Activated CD8-positive, alpha-beta memory T cell treated with anti-CD3 and anti-CD28 coated beads for 36 hours (primary cell): ENCODE results near the gene PAPLN. TPM values are rescaled to one million over a fixed set of nuclear protein-coding genes. Genes with fewer than 3 reads are reported as not detected.

Source experiments
- CTCF ChIA-PET: fragments of 350-600 bp; sonication (Branson Sonifier 250); formaldehyde crosslinking; loops from one replicate; lab custom pipeline; 2021; ENCODE audit warnings: antibody characterized with exemption; lab: Charles Lee
- POLR2A ChIA-PET: fragments of 350-600 bp; sonication (Branson Sonifier 250); formaldehyde crosslinking; loops from one replicate; lab custom pipeline; 2021; ENCODE audit warnings: antibody characterized with exemption; lab: Charles Lee
- total RNA-seq, 2 experiments: library from RNA; stranded (reverse); gene quantifications; one replicate each; pipeline ENCODE4 v1.2.3, GENCODE V29; 2021

Gene PAPLN
- total RNA-seq, 2 experiments from 2014 or later = 0.27 to 0.32 TPM

GRCh38 chr14:73254247-73255004 is 17.1 kb downstream of the PAPLN start:
- POLR2A ChIA-PET = no interaction called here
- CTCF ChIA-PET = no interaction called here

- POLR2A ChIA-PET = no interaction called here
- CTCF ChIA-PET = no interaction called here
Observed at GRCh38 chr14:73255005-73255400, 17.7 kb downstream of the PAPLN start.

GRCh38 chr14:73255693-73256225 is 18.5 kb downstream of the PAPLN start:
- ChIA-PET POLR2A (no interaction called here), CTCF (no interaction called here)

GRCh38 chr14:73258076-73258475 is 20.8 kb downstream of the PAPLN start:
- CTCF ChIA-PET = interaction anchor here (0.7 kb wide), 1 partner anchor 1387 kb away, joined by 4 read pairs; no protein-coding TSS in a partner anchor
- POLR2A ChIA-PET = no interaction called here

GRCh38 chr14:73258845-73259611 is 21.7 kb downstream of the PAPLN start:
- CTCF ChIA-PET = no interaction called here
- POLR2A ChIA-PET = no interaction called here

DNA sequence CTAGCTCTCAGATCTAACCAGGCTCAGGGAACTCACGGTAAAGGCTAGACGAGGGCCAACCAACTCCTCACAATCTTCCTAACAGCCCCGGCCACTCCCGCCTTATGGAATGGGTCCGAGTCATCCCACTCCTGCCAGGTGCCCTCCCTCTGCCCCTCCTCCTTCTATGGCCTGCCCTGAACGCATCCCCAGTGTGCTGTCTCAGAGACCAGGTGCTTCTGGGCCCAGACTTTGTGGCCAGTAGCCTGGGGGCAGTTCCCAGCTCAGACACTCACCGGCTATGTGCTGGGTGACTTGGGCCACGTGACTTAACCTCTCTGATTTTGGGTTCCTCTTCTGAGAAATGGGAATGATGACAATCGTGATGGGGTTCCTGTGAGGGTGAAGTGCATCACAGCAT is 22.5 kb downstream of the PAPLN start:
- POLR2A ChIA-PET = no interaction called here
- CTCF ChIA-PET = no interaction called here

DNA sequence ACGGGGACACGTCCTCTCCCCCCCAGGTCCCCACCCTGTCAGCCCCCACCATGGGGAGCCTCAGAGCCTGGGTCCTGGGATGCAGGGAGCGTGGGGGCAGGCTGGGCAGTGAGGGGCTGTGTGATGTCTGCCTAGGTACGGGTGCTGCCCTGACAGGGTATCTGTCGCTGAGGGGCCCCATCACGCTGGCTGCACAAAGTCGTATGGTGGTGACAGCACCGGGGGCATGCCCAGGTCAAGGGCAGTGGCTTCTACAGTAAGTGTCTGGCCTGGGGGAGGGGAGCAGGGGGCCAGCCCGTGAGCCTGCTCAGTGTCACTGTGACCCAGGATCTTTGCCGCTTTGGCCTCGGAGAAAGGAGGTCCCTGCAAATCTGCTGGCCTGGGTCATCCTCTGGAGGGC is 23.3 kb downstream of the PAPLN start:
- ChIA-PET POLR2A (no interaction called here), CTCF (no interaction called here)

DNA sequence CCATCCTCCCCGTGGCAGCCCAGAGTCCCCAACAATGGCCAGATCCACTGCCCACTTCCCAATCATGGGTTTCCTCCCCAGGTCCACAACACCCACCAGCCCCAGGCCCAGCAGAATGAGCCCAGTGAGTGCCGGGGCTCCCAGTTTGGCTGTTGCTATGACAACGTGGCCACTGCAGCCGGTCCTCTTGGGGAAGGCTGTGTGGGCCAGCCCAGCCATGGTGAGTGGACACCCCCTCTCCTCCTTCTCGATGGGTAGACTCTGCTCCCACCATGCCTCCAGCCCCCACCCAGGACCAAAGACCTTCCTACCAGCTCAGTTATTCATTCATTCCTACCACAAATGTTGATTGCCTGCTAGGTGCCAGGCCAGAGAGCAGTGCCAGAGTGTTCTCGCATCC is 23.8 kb downstream of the PAPLN start:
- ChIA-PET POLR2A (no interaction called here), CTCF (no interaction called here)

DNA sequence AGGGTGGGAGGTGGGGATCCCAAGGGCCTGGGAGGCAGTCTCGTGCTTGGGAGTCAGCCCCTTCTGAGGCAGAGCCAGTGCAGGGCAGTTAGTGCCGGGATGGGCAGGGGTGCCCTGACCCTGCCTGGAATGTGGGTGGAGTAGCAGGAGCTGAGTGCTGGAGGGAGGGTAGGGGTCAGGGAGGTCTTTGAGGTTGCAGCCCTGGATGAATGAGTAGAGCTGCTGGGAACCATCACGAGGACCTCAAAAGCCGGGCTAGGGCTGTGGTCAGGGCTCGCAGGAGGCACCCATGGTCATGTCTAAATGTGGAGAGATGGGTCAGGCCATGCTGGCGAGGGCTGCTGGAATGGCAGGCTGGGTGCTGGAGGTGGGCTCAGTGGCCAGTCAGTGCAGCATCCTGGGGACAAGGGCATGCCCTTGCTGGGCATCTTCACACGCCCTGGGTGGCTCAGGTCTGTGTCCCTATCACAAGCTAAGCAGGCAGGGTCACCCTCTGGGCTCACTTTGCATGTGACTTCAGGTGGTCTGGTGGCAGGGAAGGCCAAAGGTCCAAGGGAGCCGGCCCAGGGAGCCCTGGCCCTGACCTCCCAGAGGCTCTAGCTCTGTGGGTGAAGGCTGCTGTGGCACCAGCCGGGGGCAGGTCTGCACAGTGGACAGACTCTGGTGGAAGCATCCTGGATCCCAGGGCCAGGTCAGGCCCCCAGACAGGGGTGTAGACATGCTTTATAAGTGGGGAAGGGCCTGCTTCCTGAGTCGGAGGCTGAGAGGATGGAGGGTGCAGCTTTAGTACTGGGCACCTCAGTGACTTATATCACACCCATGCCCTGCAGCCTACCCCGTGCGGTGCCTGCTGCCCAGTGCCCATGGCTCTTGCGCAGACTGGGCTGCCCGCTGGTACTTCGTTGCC is 24.5 kb downstream of the PAPLN start:
- POLR2A ChIA-PET = no interaction called here
- CTCF ChIA-PET = no interaction called here

DNA sequence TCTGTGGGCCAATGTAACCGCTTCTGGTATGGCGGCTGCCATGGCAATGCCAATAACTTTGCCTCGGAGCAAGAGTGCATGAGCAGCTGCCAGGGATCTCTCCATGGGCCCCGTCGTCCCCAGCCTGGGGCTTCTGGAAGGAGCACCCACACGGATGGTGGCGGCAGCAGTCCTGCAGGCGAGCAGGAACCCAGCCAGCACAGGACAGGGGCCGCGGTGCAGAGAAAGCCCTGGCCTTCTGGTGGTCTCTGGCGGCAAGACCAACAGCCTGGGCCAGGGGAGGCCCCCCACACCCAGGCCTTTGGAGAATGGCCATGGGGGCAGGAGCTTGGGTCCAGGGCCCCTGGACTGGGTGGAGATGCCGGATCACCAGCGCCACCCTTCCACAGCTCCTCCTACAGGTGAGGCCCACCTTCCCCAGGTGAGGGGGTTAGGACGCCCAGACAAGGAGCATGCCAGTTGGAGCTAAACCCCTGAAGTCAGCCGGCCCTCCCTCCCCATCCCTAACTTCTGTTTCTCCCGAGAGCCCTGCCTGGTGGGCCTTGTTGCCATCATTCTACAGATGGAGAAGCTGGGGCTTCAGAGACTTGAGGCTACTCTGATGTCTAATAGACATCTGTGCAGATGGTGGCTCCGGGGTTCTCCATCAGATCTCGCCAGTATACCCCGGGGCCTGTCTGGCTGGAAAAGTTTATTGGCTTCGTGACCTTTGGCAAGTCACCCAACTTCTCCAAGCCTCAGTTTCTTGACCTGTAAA is 25.3 kb downstream of the PAPLN start:
- ChIA-PET POLR2A (no interaction called here), CTCF (no interaction called here)

DNA sequence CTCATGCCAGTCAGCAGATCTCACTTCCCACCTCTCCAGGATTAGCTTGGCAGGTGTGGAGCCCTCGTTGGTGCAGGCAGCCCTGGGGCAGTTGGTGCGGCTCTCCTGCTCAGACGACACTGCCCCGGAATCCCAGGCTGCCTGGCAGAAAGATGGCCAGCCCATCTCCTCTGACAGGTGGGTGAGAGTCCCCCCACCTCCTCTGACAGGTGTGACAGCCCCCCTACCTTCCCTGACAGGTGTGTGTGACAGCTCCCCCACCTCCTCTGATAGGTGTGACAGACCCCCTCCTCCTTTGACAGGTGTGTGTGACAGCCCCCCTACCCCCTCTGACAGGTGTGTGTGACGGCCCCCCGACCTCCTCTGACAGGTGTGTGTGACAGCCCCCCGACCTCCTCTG is 26.3 kb downstream of the PAPLN start:
- ChIA-PET POLR2A (no interaction called here), CTCF (no interaction called here)

- ChIA-PET CTCF (no interaction called here), POLR2A (interaction anchor here (0.6 kb wide), 1 partner anchor 818 kb away, joined by 7 read pairs; no protein-coding TSS in a partner anchor)
Observed at GRCh38 chr14:73264080-73264884, 27.0 kb downstream of the PAPLN start.

- CTCF ChIA-PET = no interaction called here
Observed at GRCh38 chr14:73264885-73265720, 27.8 kb downstream of the PAPLN start.

GRCh38 chr14:73265721-73266046 is 28.4 kb downstream of the PAPLN start:
- ChIA-PET CTCF (interaction anchor here (0.8 kb wide), 1 partner anchor 14 kb away, joined by 3 read pairs; no protein-coding TSS in a partner anchor), POLR2A (no interaction called here)

More at GRCh38 chr14:73264885-73265720, 27.8 kb downstream of the PAPLN start:
- POLR2A ChIA-PET = interaction anchor here (0.6 kb wide), 1 partner anchor 817 kb away, joined by 7 read pairs; no protein-coding TSS in a partner anchor

DNA sequence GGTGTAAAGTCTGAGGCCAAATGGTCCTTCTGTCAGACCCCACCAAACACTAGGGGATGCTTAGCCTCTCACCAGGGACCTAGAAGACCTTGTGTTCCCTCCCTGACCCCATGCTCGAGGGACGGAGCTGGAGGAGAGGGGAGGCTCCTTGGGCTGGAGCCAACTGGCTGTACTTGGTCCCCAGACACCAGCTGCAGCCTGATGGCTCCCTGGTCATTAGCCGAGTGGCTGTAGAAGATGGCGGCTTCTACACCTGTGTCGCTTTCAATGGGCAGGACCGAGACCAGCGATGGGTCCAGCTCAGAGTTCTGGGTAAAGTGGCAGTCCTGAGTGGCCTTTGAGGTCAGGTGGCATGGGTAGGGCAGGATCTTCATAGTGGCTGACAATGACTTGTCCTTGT is 29.0 kb downstream of the PAPLN start:
- ChIA-PET POLR2A (no interaction called here), CTCF (interaction anchor here (0.8 kb wide), 1 partner anchor 13 kb away, joined by 3 read pairs; no protein-coding TSS in a partner anchor)

- ChIA-PET CTCF (no interaction called here), POLR2A (no interaction called here)
Observed at GRCh38 chr14:73267474-73267873, 30.2 kb downstream of the PAPLN start.
